IPS-18c (cell line): Measurements from ENCODE around the gene ARHGEF2.

ENCODE experiments used
- H3K4me3 ChIP-seq: 2 replicates; pipeline ENCODE4 v1.7.0; 2013; ENCODE audit warnings: low read depth, mild to moderate bottlenecking, low read length, moderate library complexity; ENCODE audit not compliant: insufficient read depth
- H3K9me3 ChIP-seq: one replicate; pipeline ENCODE4 v1.6.1; 2013; ENCODE audit warnings: mild to moderate bottlenecking, low read length, moderate library complexity; ENCODE audit not compliant: control insufficient read depth, insufficient read depth

ARHGEF2 gene

GRCh38 chr1:155976913-155977689 is 1.2 kb downstream of the ARHGEF2 start:
- peak overlapping the region; percentile 94 for H3K4me3 ChIP-seq
- H3K9me3 ChIP-seq: no peaks in the 10 kb centered on the region

GRCh38 chr1:155976062-155976912 is 2.1 kb downstream of the ARHGEF2 start:
- H3K4me3 ChIP-seq: peak overlapping the region; percentile 94
- no peaks in the 10 kb centered on the region for H3K9me3 ChIP-seq

- Histone ChIP-seq H3K9me3 (no peaks in the 10 kb centered on the region), H3K4me3 (peak overlapping the region; percentile 94)
Observed at GRCh38 chr1:155975375-155976061, 2.8 kb downstream of the ARHGEF2 start.

- no peaks in the 10 kb centered on the region for H3K9me3 ChIP-seq
- no peak overlapping the region for H3K4me3 ChIP-seq
Observed at GRCh38 chr1:155974208-155975115, 3.9 kb downstream of the ARHGEF2 start.

- Histone ChIP-seq H3K4me3 (no peak overlapping the region), H3K9me3 (no peaks in the 10 kb centered on the region)
Observed at GRCh38 chr1:155973723-155974122, 4.6 kb downstream of the ARHGEF2 start.

GRCh38 chr1:155971910-155972809 is 6.2 kb downstream of the ARHGEF2 start:
- no peak overlapping the region for H3K4me3 ChIP-seq
- no peaks in the 10 kb centered on the region for H3K9me3 ChIP-seq

- Histone ChIP-seq H3K9me3 (no peaks in the 10 kb centered on the region), H3K4me3 (no peak overlapping the region)
Observed at GRCh38 chr1:155970531-155971167, 7.7 kb downstream of the ARHGEF2 start.

GRCh38 chr1:155969377-155969791 is 9.0 kb downstream of the ARHGEF2 start:
- Histone ChIP-seq H3K4me3 (no peak overlapping the region), H3K9me3 (no peaks in the 10 kb centered on the region)

- no peak overlapping the region for H3K4me3 ChIP-seq
Observed at GRCh38 chr1:155968670-155969069, 9.7 kb downstream of the ARHGEF2 start.

GRCh38 chr1:155968051-155968400 is 10.3 kb downstream of the ARHGEF2 start:
- Histone ChIP-seq H3K4me3 (no peak overlapping the region), H3K9me3 (peaks cover 1% of the 10 kb centered on the region)

More at GRCh38 chr1:155968670-155969069, 9.7 kb downstream of the ARHGEF2 start:
- no peaks in the 10 kb centered on the region for H3K9me3 ChIP-seq

- Histone ChIP-seq H3K9me3 (peaks cover 2% of the 10 kb centered on the region), H3K4me3 (no peak overlapping the region)
Observed at GRCh38 chr1:155967341-155968050, 10.9 kb downstream of the ARHGEF2 start.

GRCh38 chr1:155966750-155967149 is 11.6 kb downstream of the ARHGEF2 start:
- H3K4me3 ChIP-seq: no peak overlapping the region
- peaks cover 2% of the 10 kb centered on the region for H3K9me3 ChIP-seq

- peaks cover 2% of the 10 kb centered on the region for H3K9me3 ChIP-seq
- no peak overlapping the region for H3K4me3 ChIP-seq
Observed at GRCh38 chr1:155966135-155966534, 12.2 kb downstream of the ARHGEF2 start.

GRCh38 chr1:155964193-155964592 is 14.2 kb downstream of the ARHGEF2 start:
- Histone ChIP-seq H3K9me3 (peaks cover 2% of the 10 kb centered on the region), H3K4me3 (no peak overlapping the region)

GRCh38 chr1:155962599-155963211 is 15.6 kb downstream of the ARHGEF2 start:
- peaks cover 2% of the 10 kb centered on the region for H3K9me3 ChIP-seq
- no peak overlapping the region for H3K4me3 ChIP-seq
